HG02870 (cell line): ENCODE data around the gene JOSD2.
"Not testable (repeated sequence)": the region's sequence is repeated elsewhere in the genome, so short reads cannot be mapped to it uniquely, and the experiment has no call there.

Experiments used
- ATAC-seq: cut with Tn5 transposase; IDR thresholded peaks from one replicate; pipeline ENCODE4 v1.9.1; 2021; ENCODE audit warnings: mild to moderate bottlenecking, moderate library complexity; ENCODE audit not compliant: unreplicated experiment

Gene JOSD2

DNA sequence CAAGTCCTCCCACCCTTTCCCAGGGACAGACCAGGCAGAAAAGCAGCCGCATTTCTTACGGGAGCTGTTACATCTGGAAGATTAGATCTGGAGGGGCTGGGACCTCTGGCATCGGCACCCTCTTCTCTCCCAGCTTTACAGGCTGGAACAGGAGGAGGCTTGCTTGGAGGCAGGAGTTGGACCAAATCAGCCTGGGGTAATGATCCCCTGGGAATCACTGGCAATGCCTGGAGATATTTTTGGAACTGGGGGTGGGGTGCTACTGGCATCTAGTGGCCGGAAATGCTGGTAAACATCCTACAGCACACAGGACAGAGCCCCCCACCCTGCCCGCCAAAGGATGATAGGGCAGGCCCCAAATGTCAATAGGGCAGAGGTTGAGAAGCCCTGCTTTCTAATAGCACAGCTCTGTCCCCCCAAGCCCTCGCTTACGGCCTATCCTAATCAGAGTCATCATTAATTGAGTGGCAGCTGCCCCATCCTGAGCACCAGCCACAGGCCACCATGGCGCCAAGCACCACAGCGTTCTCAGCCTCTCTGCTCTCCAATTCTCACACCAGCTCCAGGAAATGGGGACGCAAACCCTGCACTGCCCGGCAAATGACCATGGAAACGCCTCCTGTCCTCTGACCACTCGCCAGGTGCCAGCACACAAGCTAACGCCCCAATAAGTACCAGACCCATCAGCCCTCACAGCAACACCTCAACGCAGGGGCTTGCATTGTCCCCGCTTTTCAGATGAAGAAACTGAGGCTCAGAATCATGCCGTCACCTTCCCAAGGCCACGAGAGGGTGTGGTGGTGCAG lies 36.6 kb upstream of the JOSD2 start:
- no peak for ATAC-seq

DNA sequence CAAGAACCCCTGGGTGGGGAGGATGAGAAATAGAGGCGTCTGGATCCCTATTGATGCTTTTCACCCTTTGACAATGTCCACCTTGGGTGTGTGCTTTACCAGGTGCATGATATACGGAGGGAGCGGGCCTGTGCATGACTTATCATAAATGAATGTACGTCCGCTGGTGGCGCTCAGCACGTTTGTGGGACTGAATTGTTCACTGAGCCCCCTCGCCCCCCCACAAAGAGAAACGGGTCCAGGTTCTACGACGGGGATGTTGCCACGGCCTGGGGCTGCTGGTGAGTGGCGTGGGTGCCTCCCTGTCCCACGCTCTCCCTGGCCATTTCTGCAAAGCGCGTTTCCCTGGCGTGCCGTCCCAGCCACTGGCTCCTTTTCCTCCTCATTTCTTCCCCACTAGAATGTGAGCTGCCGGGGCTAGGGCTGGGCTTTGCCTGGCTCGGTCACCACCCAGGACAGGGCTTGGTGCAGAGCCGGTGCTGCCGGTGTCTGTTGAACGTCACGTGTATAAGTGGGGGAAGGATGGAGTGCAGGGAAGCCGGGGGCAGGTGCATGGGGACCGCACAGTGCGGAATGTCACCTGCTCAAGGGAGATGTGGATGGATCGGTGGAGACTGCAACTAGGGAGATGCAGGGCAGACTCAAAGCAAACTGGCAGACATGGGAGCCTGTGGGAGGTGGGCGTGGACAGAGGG lies 35.7 kb upstream of the JOSD2 start:
- ATAC-seq: no peak

GRCh38 chr19:50542943-50543342 lies 32.0 kb upstream of the JOSD2 start:
- no peak for ATAC-seq

- no peak for ATAC-seq
Measured at GRCh38 chr19:50537769-50538230, 26.8 kb upstream of the JOSD2 start.

DNA sequence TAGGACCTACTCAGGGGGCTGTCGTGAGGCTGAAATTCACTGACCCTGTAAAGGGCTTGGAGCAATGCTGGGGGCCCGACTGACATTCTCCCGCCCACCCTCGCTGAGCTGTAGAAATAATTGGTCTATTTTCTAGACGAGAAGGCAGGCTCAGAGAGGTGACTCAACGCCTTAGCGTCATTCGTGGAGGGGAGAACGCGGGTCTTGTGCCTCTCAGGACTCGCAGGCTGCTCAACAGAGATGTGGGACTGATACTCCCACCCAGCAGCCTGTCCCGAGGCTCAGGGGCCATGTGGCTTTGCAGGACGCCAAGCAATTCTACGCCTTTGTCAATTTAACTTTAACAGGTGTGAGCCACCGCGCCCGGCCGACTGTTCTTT lies 26.3 kb upstream of the JOSD2 start:
- ATAC-seq: no peak

GRCh38 chr19:50536662-50537305 lies 25.8 kb upstream of the JOSD2 start:
- ATAC-seq: no peak

GRCh38 chr19:50535672-50536187 lies 24.7 kb upstream of the JOSD2 start:
- ATAC-seq: no peak

GRCh38 chr19:50534478-50534877 lies 23.5 kb upstream of the JOSD2 start:
- no peak for ATAC-seq

DNA sequence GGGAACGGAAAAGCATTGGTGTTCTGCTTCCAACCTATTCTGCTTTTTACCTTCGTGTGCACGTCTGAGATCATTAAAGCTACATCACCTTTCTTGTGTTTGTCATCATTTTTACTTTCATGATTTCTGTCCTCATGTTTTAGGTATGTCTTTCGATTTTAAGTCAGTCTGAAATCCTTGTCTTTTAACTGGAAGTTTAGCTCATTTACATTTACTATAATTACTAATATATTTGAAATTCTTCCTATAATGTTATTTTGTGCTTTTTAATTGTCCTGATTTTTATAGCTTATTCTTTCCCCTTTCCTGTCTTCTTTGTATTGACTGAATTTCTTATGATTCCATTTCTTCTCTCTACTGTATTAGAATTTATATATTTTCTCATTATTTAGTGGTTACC lies 22.0 kb upstream of the JOSD2 start:
- ATAC-seq: no peak

DNA sequence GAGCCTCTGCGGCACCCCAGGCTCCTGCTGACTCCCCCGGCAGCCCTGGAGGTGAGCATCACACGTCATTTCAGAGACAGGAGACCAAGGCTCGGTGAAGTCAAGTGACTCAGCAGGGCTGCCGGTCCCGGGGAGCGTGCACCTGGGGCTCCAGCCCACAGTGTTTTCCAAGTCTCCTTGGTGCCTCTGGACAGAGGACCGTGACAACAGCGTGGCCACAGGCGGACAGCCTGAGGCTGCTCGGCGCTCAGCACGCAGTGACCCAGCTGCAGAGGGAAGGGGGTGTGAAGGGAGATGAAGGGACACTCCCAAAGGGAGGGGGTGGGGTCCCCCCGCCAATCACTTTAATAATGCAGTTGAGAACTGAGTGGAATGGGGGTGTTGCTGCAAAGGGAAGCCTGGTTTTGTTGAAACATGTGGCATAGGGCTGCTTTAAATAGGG lies 20.2 kb upstream of the JOSD2 start:
- no peak for ATAC-seq

DNA sequence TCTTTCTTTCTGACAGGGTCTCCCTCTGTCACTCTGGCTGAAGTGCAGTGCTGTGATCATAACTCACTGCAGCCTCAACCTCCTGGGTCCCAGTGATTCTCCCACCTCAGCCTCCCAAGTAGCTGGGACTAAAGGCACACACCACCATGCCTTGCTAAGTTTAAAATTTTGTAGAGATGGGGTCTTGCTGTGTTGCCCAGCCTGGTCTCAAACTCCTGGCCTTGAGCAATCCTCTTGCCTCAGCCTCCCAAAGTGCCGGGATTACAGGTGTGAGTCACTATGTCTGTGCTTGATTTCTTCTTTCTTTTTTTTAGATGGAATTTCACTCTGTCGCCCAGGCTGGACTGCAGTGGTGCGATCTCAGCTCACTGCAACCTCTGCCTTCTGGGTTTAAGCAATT lies 17.1 kb upstream of the JOSD2 start:
- ATAC-seq: not testable (repeated sequence)

GRCh38 chr19:50522881-50523280 lies 11.9 kb upstream of the JOSD2 start:
- no peak for ATAC-seq

DNA sequence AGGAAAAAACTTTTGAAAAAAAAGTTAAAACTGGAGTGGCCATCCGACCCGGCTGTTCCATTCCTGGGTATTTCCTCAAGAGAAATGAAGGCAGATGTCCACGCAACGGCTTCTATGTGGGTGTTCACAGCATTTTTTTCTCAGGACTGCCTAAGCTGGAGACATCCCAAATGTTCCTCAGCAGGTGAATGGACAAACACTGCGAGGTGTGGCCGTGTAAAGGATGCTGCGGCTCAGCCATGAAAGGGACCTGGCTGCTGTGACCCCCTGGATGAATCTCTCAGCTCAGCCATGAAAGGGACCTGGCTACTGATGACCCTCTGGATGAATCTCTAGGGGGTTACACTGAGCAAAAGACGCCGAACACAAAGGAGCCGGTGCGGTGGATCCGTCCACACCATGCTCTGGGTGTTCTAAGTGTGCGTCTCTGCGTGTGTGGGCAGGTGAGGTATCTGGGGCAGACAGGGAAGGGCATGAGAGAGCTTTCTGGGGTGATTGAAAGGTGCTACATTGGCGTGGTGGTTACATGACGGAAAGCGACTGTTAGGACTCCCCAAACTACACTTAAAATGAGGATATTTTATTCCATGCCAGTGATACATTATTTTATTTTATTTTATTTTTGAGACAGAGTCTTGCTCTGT lies 10.0 kb upstream of the JOSD2 start:
- no peak for ATAC-seq

- ATAC-seq: no peak
Measured at GRCh38 chr19:50519006-50519575, 8.1 kb upstream of the JOSD2 start.

DNA sequence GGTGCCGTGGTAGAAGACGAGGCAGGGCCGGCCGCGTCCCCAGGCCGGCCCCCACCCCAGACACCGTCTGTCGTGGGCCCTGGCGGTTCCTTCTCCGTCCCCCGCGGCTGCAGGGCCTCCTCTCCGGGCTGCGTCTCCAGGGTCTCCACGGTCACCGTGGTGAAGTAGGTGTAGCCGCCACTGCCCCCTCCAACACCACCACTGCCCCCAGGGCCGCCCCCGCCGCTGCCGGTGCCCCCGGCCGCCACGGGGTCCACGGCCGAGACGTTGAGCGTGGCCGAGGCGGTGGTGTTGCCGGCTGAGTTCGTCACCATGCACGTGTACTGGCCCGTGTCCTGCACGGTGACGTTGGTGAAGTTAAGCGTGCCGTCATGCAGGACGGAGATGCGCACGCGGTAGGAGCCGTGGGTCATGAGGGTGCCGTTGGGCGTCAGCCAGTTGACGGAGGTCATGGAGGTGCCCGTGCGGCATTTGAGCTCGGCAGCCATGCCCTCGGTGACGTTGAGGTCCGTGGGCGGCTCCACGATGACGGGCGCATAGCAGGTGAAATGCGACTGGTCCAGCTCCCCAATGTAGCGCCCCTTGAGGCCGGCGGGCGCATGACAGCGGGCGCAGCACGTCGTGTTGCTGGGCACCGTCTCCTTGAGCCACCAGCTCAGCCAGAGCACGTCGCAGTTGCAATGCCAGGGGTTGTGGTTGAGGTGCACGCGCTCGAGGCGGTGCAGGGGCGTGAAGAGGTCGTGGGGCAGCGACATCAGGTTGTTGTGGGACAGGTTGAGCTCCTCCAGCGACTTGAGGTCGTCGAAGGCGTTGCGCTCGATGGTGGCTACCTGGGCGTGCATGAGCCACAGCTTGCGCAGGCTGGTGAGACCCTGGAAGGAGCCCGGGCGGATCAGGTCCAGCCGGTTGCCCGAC lies 7.4 kb upstream of the JOSD2 start:
- ATAC-seq: no peak

DNA sequence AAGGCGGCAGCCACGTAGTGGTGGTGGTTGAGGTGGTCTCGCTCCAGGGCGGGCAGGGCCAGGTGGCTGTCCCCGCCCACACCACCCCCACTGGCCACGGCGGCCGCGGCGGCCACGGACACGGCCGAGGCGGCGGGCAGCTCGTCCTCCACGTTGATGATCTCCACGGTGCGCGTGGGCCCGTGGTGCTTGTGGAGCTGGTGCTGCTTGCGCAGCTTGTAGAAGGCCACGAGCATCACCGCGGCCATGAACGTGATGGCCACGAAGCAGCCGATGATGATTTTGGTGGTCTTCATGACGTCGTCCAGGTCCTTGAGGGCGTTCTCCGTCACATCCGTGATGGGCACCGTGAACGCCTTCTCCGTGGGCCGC lies 6.7 kb upstream of the JOSD2 start:
- ATAC-seq: no peak

- no peak for ATAC-seq
Measured at GRCh38 chr19:50516964-50517703, 6.1 kb upstream of the JOSD2 start.

DNA sequence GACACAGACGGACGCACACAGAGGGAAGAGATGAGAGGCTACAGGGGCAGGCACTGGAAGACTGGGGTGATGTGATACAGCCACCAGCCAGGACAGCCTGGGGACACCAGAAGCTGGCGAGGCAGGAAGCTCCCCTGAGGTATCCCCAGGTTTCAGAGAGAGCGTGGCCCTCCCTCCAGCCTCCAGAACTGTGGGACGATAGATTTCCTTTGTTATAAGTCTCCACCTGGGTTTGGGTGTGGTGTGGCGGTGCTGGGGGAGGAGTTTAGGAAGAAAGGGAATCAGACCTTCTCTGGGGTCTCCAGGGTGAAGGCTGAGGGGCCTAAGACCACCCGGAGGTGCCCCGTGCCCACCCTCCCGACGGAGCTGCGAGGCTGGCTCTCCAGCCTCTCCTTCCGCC lies 5.5 kb upstream of the JOSD2 start:
- no peak for ATAC-seq

DNA sequence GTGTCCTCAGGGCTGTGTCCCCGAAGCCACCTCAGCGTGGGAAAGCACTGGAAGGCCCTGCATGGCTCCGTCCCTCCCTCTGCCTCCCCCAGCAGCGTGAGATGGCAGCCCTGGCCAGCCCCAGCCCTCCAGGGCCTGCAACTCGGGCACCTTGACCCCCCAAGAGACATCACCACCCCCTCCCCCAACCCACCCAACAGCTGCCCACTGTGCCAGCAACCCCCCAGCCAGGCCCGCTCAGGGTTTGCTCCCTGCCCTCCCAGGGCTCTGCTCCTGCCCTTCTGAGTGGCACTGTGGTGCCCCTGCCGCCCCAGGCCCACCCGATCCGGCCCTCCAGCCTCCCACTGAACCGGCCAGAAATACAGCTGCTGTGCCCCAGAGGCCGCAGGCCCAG lies 4.2 kb upstream of the JOSD2 start:
- ATAC-seq: no peak
